COLO668 (cell line): ENCODE results near the gene TENT5D.
"Not testable (repeated sequence)": the region's sequence is repeated elsewhere in the genome, so short reads cannot be mapped to it uniquely, and the experiment has no call there.

Experiments
- DNase-seq: peaks from one replicate; lab custom pipeline; 2025; ENCODE audit not compliant: unreplicated experiment; lab: John Stamatoyannopoulos, UW

The TENT5D gene

DNA sequence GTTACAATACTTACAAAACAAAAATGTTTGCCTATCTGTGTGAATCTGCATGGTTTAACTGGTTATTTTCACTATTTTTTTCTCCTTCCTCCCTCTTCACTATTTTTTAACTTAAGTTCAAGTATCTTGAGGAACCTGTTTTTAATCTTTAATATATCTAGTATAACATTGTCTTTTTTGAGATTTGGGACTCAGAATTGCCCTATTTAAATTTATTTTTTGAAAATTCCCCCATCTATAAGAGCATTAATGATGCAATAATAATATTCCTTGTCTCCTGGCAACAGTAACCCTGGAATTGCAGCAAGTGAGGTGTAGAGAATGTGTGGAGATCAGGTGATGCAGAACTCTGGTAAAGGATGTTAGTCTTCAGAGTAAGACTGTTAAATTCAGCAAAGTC, at the start of gene TENT5D:
TSS of gene TENT5D (plus strand) at position 301 of the 400 bp plus-strand sequence. CDS start 22,093 bp downstream, outside the sequence.
- DNase-seq, result no peak

DNA sequence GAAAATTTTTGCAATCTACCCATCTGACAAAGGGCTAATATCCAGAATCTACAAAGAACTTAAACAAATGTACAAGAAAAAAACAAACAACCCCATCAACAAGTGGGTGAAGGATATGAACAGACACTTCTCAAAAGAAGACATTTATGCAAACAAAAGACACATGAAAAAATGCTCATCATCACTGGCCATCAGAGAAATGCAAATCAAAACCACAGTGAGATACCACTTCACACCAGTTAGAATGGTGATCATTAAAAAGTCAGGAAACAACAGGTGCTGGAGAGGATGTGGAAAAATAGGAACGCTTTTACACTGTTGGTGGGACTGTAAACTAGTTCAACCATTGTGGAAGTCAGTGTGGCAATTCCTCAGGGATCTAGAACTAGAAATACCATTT, 34.6 kb upstream of the TENT5D start:
- DNase-seq, result not testable (repeated sequence)

DNA sequence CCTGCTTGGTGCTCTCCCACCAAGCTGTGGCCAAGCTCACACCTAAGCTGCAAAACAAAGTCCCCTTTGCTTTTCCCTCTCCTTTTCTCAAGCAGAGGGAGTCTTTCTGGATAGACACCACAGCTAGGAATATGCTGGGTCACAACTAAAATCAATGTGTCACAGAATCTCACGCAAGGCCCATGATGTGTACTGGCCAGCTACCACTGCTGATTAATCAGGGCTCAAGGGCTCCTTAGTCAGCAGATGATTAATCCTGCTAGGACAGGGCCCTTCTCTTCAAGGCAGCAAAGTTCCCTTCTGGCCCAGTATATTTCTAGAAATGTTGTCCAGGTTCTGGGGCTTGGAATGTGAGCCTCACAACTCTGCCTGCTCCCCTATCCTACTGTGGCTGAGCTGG, 32.0 kb upstream of the TENT5D start:
- DNase-seq, result no peak

DNA sequence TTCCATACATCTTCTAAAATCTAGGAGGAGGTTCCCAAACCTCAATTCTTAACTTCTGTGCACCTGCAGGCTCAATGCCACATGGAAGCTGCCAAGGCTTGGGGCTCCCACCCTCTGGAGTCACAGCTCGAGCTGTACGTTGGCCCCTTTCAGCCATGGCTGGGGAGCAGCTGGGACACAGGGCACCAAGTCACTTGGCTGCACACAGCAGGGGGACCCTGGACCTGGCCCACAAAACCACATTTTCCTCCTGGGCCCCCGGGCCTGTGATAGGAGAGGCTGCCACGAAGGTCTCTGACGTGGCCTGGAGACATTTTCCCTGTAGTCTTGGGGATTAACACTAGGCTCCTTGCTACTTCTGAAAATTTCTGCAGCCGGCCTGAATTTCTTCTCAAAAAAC, 8.2 kb upstream of the TENT5D start:
- no peak for DNase-seq

DNA sequence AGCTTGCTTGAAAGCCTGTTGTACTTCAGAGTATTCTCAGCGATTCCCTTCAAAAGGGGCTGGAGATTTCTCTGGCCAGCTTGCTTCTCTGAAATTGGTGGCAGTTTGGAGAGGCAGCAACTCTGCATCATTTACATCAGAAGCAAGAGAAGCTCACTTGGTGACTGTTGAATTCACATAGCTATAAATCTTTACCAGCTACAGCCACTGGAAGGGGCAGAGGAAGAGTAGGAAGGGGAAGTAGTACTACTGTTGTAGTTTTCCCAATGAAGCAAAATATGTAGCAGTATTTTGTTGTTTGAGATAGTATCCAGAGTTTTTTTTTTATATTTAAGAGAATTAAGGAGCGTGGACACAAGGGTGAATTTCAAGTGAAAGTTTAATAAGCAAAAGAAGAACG, 2.8 kb downstream of the TENT5D start:
- DNase-seq, result no peak

DNA sequence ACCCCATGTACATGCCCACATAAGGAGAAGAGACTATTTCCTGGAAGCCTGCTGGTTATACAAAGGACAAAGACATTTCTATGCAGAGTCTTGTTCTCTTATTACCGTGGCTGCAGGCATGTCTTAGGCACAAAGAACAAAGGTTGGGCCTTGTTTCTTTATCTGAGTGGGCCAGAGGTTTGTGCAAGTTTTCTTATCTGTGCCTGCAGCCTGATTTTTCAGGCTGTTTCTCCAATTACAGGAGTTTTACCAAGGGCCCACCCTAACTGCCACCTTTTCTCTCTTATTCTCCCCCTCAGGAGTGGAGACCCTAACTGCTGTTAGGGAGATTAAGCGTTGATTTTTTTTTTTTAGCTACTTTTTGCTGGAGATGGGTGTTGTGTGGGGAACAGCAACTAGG, 3.5 kb downstream of the TENT5D start:
- DNase-seq, result no peak

DNA sequence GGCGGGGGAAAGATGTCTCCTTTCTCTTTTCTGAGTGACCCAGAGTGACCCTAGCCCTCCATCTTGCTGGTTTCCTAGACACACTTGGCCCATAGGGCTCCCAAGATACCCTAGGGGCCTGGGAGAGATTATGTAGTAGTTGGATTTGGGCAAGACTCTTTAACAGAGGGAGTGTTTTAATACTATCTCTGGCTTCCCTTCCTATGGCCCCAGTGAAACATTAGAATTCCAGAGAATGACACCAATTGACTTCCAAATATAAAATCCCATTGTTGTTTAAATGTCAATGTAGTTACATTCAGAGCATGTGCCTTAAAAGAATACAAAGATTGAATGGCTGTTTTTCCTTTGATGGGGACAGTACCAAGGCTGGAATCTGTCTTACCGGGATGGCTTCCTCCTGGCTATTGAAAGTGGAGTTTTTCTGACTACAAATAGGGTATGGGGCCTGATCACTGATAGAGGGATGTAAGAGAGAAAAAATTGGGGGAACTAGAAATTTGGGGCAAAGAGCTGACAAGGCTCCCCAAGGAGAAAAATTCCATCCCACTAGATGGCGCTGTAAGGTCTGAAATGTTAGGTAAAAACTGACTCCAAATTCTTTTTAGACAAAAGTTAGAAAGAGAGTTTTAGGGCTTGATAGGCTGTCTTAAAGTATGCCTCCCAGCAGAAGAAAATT, 10.7 kb downstream of the TENT5D start:
- DNase-seq, result no peak

DNA sequence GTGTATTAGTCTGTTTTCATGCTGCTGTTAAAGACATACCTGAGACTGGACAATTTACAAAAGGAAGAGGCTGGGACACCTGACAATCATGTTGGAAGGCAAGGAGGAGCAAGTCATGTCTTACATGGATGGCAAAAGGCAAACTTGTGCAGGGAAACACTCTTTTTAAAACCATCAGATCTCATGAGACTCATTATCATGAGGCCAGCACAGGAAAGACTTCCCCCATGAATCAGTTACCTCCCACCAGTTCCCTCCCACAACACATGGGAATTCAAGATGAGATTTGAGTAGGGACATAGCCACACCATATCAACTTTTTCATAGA, 11.2 kb downstream of the TENT5D start:
- no peak for DNase-seq

DNA sequence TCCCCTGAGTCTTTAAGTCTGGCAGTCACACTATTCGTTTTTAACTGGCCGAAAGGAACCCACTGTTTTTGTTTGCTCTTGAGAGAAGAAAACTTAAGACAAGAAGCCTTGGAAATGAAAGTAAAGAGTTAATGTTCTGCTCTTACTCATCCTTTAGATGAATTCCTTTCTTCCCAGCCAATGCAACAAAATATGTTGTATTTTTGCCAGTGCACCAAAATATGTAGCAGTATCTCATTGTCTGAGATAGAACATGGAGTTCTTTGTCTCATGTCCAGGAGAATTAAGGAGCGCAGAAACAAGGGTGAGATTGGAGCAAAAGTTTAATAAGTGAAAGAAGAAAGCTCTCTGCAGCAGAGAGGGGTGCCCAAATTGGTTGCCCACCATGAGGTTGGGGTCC, 12.2 kb downstream of the TENT5D start:
- DNase-seq, result no peak

DNA sequence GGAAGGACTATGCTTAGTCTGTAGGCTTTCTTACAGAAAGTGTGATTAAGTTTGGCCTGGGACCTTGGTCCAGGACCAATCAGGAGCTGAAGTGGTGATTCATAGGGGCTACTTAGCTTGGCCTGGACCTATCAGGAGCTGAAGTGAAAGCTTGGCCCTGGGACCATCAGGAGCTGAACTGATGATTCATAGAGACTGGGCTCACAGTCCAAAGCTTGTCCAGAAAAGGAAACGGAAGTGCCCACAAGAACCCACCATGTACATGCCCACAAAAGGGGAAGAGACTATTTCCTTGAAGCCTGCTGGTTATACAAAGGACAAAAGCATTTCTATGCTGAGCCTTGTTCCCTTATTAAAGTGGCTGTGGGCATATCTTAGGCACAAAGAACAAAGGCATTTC, 12.6 kb downstream of the TENT5D start:
- DNase-seq, result no peak

DNA sequence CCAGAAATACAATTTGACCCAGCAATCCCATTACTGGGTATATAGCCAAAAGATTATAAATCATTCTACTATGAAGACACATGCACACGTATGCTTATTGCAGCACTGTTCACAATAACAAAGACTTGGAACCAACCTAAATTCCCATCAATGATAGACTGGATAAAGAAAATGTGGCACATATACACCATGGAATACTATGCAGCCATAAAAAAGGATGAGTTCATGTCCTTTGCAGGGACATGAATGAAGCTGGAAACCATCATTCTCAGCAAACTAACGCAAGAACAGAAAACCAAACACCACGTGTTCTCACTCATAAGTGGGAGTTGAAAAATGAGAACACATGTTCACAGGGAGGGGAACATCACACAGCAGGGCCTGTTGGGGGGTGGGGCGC, 47.9 kb downstream of the TENT5D start:
- not testable (repeated sequence) for DNase-seq

DNA sequence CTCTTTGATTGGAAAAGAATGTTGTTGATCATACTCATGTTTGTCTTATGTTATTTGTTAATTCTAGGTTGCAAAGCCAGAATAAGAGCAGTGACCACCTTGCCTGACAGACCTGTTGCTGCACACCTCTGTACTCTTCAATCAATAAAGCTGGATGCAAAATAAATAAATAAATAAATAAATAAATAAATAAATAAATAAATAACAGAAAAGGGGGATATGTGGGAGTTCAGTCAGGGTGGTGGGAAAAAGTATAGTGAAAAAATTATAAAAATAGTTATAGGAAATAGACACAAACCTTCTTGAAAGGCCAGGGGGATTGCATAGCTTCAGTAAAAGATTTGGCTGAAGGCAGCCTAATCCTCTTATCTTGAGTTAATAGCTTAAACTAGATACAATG, 51.3 kb downstream of the TENT5D start:
- no peak for DNase-seq

DNA sequence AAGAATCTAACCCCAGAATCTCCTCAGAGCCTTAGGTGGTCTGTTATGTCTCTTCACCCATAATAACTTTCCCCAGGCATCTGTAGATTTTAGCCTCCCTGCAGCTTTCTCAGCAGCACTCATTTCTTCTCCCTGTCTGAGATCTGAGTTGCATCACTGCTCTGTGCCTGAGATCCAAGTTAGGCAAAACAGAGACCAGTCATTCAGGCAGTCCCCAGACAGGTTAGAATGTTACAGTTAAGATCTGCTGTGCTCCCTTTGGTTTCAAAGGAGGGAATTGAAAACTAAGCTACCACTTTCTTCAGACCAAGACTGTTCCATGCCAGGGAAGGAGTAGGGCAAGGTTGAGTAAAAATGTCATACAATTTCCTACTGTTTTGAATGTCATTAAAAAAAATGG, 65.3 kb downstream of the TENT5D start:
- DNase-seq, result no peak

DNA sequence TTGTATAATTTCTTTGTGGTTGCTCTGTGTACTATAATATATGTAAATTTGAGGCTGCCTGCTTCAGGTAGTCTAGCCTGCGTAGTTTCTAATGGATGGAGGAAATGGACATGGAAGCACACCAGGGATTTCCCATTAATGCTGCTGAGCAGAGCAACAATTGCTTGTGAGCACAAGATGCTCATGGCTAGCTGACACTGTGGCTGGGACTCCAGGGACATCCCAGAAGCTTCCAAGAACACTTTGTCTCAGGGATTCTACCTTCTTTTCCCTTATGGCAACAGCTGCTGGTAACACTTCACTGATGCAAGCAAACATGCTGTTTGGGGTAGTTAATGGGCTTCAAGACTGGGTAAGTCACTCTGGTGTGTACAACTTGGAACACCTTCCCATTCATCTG, 66.1 kb downstream of the TENT5D start:
- DNase-seq, result no peak

DNA sequence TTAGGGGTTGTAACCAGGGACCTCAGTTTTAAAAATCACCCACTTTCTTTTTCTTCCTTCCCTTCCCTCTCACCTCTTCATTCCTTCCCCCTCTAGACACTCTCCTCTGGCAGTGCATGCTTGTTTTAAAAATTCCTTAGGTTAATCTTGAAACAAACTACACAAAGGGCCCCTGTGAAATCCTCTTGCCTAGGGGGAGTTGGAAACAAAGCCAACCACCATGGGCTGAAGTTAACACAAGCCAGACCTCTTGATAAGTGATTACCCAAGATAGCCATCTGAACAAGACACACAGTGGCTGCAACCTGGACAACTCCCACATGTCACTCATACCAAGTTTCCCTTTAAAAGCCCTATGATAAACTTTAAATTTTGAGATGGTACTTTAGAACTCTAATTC, 68.9 kb downstream of the TENT5D start:
- DNase-seq, result no peak
